GM21423 (cell line): ENCODE data around the gene MEGF6.

Source experiments
- ATAC-seq: cut with Tn5 transposase; IDR thresholded peaks from one replicate; pipeline ENCODE4 v1.9.1; 2021; ENCODE audit warnings: mild to moderate bottlenecking, moderate library complexity; ENCODE audit not compliant: unreplicated experiment

The MEGF6 gene

GRCh38 chr1:3544040-3544977, 67.0 kb downstream of the MEGF6 start:
- ATAC-seq, result no peak

GRCh38 chr1:3543076-3544039, 68.0 kb downstream of the MEGF6 start:
- ATAC-seq, result no peak

- ATAC-seq, result no peak
Observed at GRCh38 chr1:3542676-3543075, 68.6 kb downstream of the MEGF6 start.

- no peak for ATAC-seq
Observed at GRCh38 chr1:3541936-3542335, 69.4 kb downstream of the MEGF6 start.

- ATAC-seq, result no peak
Observed at GRCh38 chr1:3541465-3541864, 69.8 kb downstream of the MEGF6 start.

- no peak for ATAC-seq
Observed at GRCh38 chr1:3540876-3541275, 70.4 kb downstream of the MEGF6 start.

- no peak for ATAC-seq
Observed at GRCh38 chr1:3539707-3540425, 71.4 kb downstream of the MEGF6 start.

- no peak for ATAC-seq
Observed at GRCh38 chr1:3537359-3537758, 73.9 kb downstream of the MEGF6 start.

GRCh38 chr1:3536420-3537195, 74.7 kb downstream of the MEGF6 start:
- ATAC-seq, result no peak

GRCh38 chr1:3535732-3536131, 75.6 kb downstream of the MEGF6 start:
- ATAC-seq, result no peak

- no peak for ATAC-seq
Observed at GRCh38 chr1:3534803-3535637, 76.3 kb downstream of the MEGF6 start.

GRCh38 chr1:3533067-3534048, 78.0 kb downstream of the MEGF6 start:
- ATAC-seq, result no peak

GRCh38 chr1:3531928-3532327, 79.4 kb downstream of the MEGF6 start:
- ATAC-seq, result no peak

- ATAC-seq, result no peak
Observed at GRCh38 chr1:3530926-3531818, 80.1 kb downstream of the MEGF6 start.

- no peak for ATAC-seq
Observed at GRCh38 chr1:3530086-3530925, 81.0 kb downstream of the MEGF6 start.

GRCh38 chr1:3529099-3529729, 82.1 kb downstream of the MEGF6 start:
- no peak for ATAC-seq
